HG03432 (cell line): ENCODE data around the gene ZBTB40.

Source experiments
- ATAC-seq: cut with Tn5 transposase; IDR thresholded peaks from one replicate; pipeline ENCODE4 v1.9.1; 2021; ENCODE audit warnings: mild to moderate bottlenecking, moderate library complexity; ENCODE audit not compliant: unreplicated experiment

ZBTB40 gene

DNA sequence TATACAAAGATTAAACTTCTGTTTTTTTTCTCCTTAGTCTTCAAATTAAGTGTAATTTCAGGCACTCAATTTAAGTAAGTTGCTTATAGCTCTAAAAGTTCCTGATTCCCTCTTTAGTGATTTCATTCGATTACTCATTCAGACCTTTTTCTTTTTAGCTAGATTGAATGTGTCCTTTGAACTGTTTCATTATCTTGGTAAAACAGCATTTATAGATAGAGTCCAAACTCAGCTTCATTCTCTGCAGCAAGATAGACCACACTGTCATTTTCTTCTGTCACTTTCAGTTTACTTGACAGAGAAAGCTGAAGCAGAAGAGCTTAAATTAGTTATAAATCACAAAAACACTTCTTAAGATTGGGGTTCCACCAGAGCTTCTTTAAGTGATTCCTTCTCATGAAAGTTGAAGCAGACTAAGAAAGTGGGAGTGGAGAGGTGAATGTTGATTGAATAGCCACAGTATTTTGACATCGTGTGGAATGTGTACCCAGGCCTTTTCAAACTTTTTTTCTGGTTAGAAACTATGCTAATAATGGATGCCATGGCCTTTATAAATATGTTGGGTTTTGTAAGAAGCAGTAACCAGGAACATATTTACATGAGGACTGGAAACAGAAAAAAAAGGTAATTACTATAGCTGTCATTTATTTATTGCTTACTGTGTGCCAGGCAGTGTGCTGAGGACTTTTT is 52.2 kb downstream of the ZBTB40 start:
- no peak for ATAC-seq

DNA sequence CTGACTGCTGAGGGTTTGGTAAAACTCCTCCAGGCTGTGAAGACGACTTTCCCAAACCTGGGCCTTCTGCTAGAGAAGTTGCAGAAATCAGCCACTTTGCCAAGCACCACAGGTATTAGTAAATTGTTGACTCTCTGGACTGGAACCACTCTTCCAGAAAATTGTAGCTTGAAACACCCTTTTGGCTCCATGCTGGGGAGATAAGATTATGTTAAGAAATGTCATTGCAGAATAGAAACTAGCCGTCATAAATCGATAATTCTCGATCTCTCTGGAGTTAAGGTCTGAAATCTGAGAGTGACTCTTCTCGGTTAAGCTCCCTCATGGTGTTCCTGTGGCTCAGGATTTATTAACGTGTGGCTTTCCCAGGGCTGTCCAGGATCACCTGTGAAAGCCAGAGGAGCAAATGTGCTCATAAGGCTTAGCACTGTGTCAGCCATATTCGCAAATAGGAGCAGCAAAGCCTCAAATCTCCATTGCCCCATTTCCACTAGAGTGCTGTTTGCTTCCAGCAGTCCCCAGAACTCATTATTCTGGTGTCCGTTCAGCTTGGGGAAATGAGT is 54.6 kb downstream of the ZBTB40 start:
- ATAC-seq: no peak

DNA sequence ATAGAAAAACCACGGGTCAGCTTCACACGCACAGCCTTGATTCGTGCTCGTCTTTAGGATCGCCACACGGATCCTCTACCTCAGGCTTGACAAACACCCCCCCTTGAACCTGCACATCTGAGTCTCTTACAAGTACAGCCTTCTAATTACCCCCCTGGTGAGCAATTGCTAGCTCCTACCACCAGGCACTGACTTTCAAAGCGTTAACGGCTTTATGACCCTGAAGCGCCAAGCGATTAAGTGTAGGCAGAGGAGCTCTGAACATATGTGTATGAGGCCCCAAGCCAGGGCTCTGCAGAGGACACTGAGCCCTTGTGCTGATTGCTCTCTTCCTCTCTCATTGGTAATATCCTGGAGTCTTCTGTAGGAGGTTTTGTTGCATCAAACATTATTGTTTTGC is 55.9 kb downstream of the ZBTB40 start:
- no peak for ATAC-seq

DNA sequence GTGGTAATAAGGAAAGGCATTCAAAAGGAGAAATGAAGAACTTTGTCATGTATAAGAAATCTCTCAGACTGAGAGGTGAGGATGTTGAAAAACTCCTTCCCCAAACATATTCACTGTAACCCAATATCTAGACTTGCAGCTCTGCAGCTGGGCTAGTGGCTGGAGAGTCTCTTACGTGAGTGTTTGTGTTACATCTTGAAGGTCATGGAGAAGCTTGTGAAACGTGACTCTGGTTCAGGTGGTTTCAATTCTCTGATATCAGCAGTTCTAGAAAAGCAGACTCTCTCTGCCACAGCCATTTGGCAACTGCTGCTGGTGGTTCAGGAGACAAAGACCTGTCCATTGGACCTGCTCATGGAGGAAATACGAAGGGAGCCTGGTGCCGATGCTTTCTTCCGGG is 56.7 kb downstream of the ZBTB40 start:
- no peak for ATAC-seq

DNA sequence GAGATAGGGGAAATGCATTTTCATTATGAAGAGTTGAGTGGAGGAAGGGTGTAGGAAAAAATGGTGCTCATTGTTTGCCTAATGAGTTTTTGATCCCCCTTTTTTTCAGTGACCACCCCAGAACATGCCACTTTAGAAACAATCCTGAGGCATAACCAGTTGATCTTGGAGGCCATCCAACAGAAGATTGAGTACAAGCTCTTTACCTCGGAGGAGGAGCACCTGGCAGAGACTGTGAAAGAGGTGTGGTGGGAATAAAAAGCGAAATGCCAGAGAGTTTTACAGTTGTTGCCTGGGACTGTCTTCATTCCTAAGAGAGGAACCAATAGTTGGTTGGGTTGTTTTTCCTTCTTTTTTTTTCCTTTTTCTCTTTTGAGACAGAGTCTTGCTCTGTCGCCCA is 57.3 kb downstream of the ZBTB40 start:
- no peak for ATAC-seq

DNA sequence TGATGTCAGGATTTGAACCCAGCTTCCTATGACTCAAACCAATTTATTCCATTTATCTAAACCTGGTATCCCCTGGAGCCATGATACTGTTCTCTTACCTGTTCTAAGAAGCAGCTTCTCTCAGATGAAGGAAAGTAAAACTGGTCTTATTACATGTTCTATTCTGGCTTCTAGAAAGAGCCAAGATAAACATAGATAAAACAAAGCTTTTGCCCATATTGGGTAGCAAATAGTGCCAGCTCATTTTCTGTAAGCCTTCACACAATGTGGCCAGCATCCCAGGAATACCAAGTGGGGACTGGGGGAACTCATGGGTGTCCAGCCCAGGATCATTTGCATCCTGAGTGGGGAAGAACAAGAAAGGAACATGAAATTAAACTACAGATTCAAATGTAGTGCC is 58.2 kb downstream of the ZBTB40 start:
- ATAC-seq: no peak

DNA sequence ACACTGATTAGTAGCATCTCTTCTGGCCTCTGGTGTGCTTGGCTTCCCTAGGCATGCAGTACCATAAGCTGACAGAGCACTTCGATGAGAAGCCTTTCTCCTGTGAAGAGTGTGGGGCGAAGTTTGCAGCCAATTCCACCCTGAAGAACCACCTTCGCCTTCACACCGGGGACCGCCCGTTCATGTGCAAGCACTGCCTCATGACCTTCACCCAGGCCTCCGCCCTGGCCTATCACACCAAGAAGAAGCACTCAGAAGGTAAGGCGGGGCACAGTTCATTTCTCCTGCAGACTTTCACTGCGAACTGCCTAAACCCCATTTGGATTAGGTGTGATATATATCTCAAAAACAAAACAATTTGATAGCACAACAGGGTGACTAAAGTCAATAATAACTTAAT is 61.2 kb downstream of the ZBTB40 start:
- ATAC-seq: no peak

DNA sequence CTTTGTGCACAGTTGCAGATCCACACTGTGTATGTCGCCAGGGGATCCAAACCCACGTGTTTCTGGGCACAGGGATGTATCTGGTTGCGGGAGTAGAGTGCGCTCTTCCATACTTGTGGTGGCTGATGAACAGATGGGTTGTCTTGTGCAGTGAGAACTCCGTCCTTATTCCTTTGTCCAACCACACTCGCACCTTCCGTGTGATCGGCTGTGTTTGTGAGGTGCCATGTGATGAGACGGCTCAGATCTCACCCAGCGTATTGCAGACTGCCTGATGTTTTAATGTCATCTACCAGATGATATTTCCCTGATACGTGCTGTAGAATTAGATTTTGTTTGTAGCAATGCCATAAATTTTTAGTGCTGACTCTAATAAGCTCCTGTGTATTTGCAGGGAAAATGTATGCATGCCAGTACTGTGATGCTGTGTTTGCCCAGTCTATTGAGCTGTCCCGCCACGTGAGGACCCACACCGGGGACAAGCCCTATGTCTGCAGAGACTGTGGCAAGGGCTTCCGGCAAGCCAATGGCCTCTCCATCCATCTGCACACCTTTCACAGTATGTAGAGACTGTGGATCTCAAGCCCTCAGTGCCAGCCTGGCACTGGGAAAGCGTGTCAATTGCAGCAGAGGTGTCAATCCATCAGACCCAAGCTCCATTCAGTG is 65.4 kb downstream of the ZBTB40 start:
- ATAC-seq: no peak

DNA sequence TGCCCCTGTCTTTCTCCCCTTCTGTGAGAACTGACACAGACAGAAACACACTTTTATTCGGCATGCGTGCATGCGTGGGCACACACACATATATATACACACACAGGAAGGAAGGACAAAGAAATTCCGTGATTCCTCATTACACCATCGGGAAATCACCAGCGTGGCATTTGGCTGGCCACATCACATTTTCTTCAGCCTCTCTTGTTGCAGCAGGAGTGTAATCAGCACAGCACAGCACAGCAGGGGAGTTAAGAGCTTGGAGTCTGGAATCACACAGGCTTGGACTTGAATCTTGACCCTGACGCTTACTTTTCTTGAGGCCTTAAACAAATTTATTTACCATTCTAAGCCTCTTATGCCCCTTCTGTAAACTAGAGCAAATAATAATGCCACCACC is 66.3 kb downstream of the ZBTB40 start:
- no peak for ATAC-seq

DNA sequence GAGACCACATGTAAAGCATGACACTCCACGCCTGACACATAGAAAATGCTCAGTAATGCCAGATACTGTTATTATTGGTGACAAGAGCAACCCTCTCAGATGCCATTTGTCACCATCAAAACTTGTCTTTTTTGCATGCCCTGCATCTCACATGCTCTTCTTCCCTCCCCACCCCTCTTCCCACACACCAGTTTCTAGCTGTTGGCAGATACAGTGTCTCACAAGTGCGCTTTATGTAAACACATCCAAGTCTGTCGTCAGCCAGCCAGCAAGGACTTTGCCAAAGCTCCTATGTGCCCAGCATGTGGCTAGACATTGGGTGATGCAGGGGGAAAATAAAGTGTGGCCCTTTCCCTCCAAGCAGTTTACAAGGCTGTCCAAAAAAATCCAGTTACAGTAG is 66.7 kb downstream of the ZBTB40 start:
- ATAC-seq: no peak

DNA sequence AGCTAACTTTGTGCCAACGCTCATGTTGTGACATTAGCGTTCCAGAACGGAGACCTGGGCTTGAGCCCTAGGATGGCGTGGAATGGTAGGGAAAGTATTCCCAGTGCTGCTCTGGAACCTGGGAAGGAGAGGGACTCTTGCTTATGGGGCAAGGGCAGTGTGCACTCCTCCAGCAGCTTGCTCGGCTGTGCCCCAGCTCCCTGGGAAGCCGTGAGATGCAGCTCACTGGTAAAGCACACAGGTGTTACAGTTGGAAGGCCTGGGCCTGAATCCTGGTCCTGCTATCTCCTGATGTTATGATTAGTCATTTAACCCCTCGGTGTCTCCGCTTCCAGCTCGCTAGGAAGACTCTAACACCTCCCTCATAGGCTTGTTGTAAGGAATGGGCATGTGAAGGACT is 69.2 kb downstream of the ZBTB40 start:
- ATAC-seq: no peak

DNA sequence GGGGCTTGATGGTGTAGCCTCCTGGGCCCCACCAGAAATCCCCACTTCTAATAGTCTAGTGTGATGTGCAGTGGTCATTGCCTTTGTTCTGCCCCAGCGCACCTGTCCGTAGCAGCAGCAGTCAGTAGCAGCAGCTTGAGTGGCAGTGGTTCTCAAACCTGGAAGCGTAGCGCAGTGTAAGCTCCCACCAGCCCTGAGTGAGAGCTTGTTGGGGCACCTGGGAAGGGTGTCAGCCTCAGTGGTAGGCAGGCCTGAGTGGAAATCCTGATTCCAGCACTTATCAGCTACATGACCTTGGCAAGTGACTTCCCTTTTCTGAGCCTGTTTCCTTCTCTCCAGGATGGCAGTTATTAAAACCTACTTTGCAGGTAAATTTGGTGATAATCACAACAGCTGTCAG is 70.0 kb downstream of the ZBTB40 start:
- ATAC-seq: no peak

DNA sequence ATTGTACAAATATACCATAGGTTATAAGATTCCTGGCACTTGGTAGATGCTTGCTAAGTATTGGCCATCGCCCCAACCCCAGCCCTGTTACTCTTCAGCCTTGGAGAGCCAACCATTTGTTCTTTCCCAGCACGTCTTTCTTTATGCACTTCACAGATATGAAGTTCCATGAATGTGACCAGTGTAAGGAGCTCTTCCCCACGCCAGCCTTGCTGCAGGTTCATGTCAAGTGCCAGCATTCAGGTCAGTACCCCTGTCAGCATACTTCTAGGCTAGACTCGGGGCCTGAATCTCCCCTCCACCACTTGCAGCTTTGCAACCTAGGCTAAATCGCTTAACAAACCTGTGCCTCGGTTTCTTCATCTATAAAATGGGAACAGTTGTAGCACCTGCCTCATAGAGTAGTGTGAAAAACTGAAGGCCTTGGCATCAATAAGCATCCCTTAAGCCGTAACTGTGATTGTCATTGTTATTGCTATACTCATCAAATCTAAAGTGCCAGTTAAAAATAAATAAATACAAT is 70.6 kb downstream of the ZBTB40 start:
- no peak for ATAC-seq

DNA sequence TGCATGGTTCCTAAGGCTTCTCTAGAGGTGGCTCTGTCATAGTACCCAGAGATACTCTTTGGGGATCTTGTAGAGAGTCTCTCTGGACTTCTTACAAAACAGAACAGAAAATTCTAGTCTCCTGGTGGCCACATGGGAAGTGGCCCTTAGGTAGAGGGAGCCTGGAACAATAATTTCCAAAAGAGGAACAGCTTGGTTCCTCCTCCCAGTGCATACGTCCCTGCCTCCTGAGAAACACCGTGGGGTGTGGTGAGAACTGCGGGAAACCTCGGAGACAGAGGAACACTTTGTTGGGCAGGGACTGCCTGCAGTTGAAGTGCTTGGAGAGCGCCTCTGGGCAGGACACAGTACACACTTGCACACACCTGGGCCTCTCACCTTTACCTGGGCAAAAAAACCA is 72.8 kb downstream of the ZBTB40 start:
- ATAC-seq: no peak

DNA sequence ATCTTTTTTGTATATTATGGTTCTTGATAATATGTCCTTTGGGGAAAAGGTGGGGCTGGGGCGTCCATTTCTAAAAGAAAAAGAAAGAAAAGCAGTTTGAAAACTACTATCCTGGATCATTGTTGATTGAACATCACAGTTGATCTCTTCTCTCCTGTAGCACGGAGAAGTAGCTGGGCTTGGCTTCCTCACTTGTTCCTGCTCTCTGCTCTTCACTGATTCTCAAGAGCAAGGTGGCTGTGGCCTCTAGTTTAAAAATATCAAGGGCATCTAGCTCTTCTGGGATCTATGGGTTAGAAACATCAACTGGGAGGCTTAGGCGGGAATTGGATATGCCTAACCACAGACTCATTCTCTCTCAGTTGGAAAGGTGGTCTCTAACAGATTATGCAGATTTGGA is 73.6 kb downstream of the ZBTB40 start:
- no peak for ATAC-seq

DNA sequence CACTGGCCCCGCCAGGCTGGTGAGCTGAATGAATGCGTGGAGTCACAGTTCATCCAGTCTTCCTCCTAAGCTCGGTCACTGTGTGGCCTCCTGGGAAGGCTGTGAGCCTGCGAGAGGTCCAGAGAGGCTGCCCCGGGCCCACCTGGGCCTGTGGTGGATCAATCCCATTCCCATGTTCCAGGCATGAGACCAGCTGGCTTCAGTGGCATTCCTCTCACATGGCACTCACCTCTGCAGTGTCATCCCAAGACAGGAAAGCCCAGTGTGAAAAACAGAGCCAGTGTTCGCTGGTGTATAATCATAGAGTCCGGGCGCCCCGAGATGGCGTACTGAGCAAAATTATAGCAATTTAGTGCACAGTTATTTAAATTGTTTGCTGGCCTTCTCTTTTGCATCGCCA is 74.0 kb downstream of the ZBTB40 start:
- no peak for ATAC-seq

DNA sequence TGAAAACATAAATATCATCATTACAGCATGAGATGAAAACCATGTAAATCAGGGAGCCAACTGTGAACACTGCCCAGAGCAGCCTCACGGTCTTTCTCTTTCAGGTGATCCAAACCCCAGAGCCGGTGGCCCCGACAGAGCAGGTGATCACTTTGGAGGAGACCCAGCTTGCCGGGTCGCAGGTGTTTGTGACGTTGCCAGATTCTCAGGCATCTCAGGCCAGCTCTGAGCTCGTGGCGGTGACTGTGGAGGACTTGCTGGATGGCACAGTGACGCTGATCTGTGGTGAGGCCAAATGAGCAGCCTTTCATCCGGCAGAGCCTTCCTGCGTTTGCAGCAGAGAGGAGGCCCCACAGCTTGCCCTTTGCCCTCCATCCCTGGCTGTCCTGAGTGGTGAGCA is 74.4 kb downstream of the ZBTB40 start:
- no peak for ATAC-seq

DNA sequence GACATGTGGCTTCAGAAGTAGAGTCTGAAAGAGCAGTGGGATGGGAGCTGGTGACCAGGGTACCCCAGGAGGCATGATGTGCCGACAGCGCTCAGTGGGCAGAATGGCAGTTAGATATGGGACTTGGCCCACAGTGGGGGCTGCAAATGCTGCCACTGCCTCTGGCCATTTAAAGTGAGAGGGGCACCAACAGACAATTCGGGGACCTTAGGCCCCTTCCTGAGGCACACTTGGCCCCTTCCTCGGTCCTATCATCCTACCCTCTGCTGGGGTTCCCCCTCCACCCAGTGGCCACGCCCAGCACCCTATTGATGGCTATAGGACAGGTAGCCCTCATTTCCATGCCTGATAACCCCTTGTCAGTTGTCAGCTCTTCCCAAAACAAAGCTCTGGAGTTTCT is 75.0 kb downstream of the ZBTB40 start:
- no peak for ATAC-seq

DNA sequence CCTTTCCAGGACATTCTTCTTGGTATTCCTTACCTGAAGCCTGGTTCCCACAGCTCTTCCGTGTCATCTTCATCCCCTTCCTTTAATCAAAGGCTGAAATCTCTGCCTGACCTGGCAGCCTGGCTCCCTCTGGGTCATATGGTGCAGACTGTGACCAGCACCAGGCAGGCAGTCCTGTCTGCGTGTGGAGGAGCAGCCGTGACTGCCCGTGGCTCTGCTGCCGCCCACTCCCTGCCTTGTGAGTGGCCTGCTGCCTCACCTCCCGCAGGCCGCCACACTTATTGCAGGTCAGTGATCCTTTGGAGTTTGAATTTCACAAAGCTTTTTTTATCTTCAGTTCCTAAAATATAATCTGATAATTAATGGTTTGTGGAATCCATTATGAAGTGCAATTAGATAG is 75.5 kb downstream of the ZBTB40 start:
- no peak for ATAC-seq

DNA sequence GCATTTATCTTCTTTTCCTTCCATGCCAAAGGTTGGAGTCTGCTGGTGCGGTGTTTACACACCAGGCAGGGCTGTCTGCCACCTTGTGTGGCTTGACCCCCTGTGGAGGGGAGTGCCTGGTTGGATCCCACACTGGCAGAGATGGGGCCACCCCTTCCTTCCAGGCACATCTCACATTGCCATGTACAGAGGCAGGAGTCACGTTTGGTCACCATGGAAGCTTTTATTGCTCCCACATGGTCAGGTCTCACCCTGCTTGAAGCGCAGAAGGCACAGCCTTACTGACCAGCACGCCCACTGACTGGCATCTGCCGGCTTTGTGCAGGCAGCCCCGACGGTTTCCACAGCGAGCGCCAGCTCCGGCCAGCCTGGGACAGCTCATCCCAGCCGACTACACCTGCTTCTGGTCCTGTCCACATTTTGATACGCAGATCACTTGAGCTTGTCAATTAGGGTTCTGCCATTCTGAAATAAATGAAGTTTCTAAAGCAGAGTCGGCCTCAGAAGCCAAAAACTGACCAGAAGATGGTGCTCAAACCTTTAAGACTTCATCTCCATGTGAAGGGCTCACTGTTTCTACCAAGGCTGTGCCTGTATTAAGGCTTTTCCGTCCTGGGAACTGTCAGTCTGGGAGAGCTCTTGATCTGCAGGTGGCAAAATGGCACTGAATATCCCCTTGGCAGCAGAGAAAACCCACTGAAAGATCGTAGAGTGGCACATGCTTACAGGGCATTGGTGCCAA is 76.1 kb downstream of the ZBTB40 start:
- ATAC-seq: no peak

DNA sequence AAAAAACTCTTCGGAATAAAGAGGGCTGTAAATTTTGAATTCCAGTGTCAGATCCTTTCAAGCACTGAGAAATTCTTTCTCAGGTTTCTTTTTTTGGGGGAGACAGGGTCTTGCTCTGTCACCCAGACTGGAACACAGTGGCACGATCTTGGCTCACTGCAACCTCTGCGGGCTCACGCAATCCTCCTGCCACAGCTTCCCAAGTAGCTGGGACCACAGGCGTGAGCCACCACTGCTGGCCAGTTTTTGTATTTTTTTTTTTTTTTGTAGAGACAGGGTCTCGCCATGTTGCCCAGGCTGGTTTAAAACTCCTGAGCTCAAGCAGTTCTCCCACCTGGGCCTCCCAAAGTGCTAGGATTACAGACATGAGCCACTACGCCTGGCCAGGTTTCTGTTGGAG is 76.8 kb downstream of the ZBTB40 start:
- no peak for ATAC-seq
